Measurements from ENCODE around the gene OPCML. TPM values are rescaled to one million over a fixed set of nuclear protein-coding genes. Genes with fewer than 3 reads are reported as not detected.

The OPCML gene
- total RNA-seq, 1 experiment from 2014 or later, result 0.94 TPM

DNA sequence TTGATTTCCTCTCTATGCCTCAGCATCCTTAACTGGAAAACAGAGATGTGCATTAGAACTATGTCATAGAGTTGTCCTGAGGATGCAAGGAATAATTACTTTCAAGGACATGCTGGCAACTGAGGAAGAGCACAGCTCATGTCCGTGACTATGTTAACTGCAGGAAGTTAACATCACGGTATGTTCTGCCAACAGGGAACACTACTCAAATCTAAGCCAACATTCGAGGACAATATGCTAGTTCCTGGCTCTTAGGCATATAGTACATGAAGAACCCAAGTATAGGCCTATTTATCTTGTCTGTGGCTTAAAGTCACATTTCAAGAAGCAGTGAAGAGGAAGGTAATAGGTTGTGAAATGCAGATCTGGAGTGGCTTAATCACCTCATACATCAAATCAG, 1032.6 kb downstream of the OPCML start:
- no peak overlapping the region for H3K27ac Mint-ChIP-seq
- no CpG with 5 or more reads among the region's 3 CpGs for WGBS (ENCODE audit: extremely low coverage, insufficient read length, low lambda C conversion rate)

More for the DNA sequence above, 1032.6 kb downstream of the OPCML start:
- no peak overlapping the region for H2BK5ac ChIP-seq (ENCODE audit: insufficient read length, low read length)
- H3K9me3 Mint-ChIP-seq, result peaks cover 0 to 3% of the 10 kb centered on the region in 2 experiments; a peak in 1 of 5 replicates
- H2AK5ac ChIP-seq (ENCODE audit: insufficient read length, low read length), result no peak overlapping the region
- H3K4me1 Mint-ChIP-seq, result peaks cover 16 to 18% of the 10 kb centered on the region in 2 experiments
- no peak overlapping the region for H3K56ac ChIP-seq (ENCODE audit: insufficient read length, low read depth, low read length)
- no peaks in the 10 kb centered on the region; the same call in none of the 2 replicates for H3K27me3 Mint-ChIP-seq (ENCODE audit: low read depth)
- H4K8ac ChIP-seq (replicated peaks; ENCODE audit: insufficient read length, low read depth, low read length), result no peak overlapping the region
- H2AFZ ChIP-seq (ENCODE audit: low read length), result no peak overlapping the region
- H3T11ph ChIP-seq (ENCODE audit: low read length), result no peak overlapping the region
- H3K4me3 Mint-ChIP-seq, result no peak overlapping the region
- no peak overlapping the region for H3K18ac ChIP-seq (ENCODE audit: insufficient read length, low read depth, low read length)
- no peak overlapping the region for H3K27ac ChIP-seq (ENCODE audit: insufficient read length, low read depth, low read length)
- H3K4ac ChIP-seq (ENCODE audit: low read depth, low read length), result no peak overlapping the region
- H4K5ac ChIP-seq (ENCODE audit: insufficient read length, low read depth, low read length), result no peak overlapping the region
- no peaks in the 10 kb centered on the region for H3K27me3 ChIP-seq (ENCODE audit: insufficient read depth, low read length)
- H2BK120ac ChIP-seq (ENCODE audit: low read depth, low read length, poor library complexity, severe bottlenecking), result no peak overlapping the region
- peaks cover 5% of the 10 kb centered on the region; the same call in 1 of the 2 replicates for H3K4me1 ChIP-seq (ENCODE audit: insufficient read depth, low read length)
- H4K91ac ChIP-seq (ENCODE audit: insufficient read length, low read depth, low read length), result no peak overlapping the region
- no peaks in the 10 kb centered on the region for H3K36me3 Mint-ChIP-seq (ENCODE audit: insufficient read depth in 1 of 3, low read depth in 3 of 3)
- H3K23ac ChIP-seq (ENCODE audit: insufficient read length, low read depth, low read length), result no peak overlapping the region
- no peak overlapping the region for H3K4me2 ChIP-seq (ENCODE audit: insufficient read depth, insufficient read length, low read length)
- H3K79me2 ChIP-seq (ENCODE audit: insufficient read depth, low read length), result no peaks in the 10 kb centered on the region
- no peaks in the 10 kb centered on the region for H3K79me1 ChIP-seq (ENCODE audit: insufficient read depth, low read depth, low read length, poor library complexity, severe bottlenecking)
- DNase-seq, result no peak
- no peak for TF ChIP-seq CTCF (conservative IDR thresholded peaks at IDR 0.05)
- H4K20me1 ChIP-seq (ENCODE audit: control insufficient read depth, insufficient read depth, insufficient read length), result no peaks in the 10 kb centered on the region
- no peaks in the 10 kb centered on the region for H3K9me3 ChIP-seq (ENCODE audit: control insufficient read depth, low read depth, low read length)
- no peak overlapping the region for H2BK15ac ChIP-seq (ENCODE audit: low read depth, low read length)
- no peaks in the 10 kb centered on the region for H3K23me2 ChIP-seq (ENCODE audit: insufficient read length, low read depth, low read length, poor library complexity, severe bottlenecking)
- H3K14ac ChIP-seq (ENCODE audit: insufficient read depth, low read length), result no peak overlapping the region
- no peak overlapping the region for H3K9ac ChIP-seq (ENCODE audit: extremely low read depth, insufficient read length, low read length)
- no peak overlapping the region for H2BK12ac ChIP-seq (ENCODE audit: insufficient read length, low read depth, low read length)
- no peak overlapping the region for H2BK20ac ChIP-seq (ENCODE audit: low read depth, low read length, poor library complexity, severe bottlenecking)

Data from H9 (cell line).